Measurements from ENCODE around the gene ADCY6.

- TF ChIP-seq REST (IDR thresholded peaks at IDR 0.05; ENCODE audit: low read depth) = no peak
- no peak for TF ChIP-seq CREB1 (IDR thresholded peaks at IDR 0.05; ENCODE audit: low read depth)
- no peak for TF ChIP-seq USF1 (IDR thresholded peaks at IDR 0.05)
Measured at GRCh38 chr12:48824112-48824511, 35.2 kb upstream of the ADCY6 start.
